Raji (cell line): ENCODE measurements around the gene DAZAP2.

Experiments
- POLR2A ChIP-seq: IDR thresholded peaks from 2 replicates; pipeline ENCODE4 v1.6.1; 2011; ENCODE audit warnings: low read depth, low read length, control low read depth; ENCODE audit not compliant: insufficient read depth

Gene DAZAP2

GRCh38 chr12:51229116-51229809, 9.4 kb upstream of the DAZAP2 start:
- no peak for TF ChIP-seq POLR2A

GRCh38 chr12:51232642-51233041, 6.0 kb upstream of the DAZAP2 start:
- TF ChIP-seq POLR2A = no peak

- no peak for TF ChIP-seq POLR2A
These were observed 4.1 kb upstream of the DAZAP2 start for GRCh38 chr12:51234530-51234929.

GRCh38 chr12:51238037-51238509, 553 bp upstream of the DAZAP2 start:
- no peak for TF ChIP-seq POLR2A

- no peak for TF ChIP-seq POLR2A
These were observed 2.3 kb downstream of the DAZAP2 start for GRCh38 chr12:51240971-51241370.

- no peak for TF ChIP-seq POLR2A
These were observed 3.5 kb downstream of the DAZAP2 start for GRCh38 chr12:51242120-51242519.

GRCh38 chr12:51242876-51243275, 4.2 kb downstream of the DAZAP2 start:
- TF ChIP-seq POLR2A = no peak

GRCh38 chr12:51244269-51244668, 5.6 kb downstream of the DAZAP2 start:
- no peak for TF ChIP-seq POLR2A

- TF ChIP-seq POLR2A = no peak
These were observed 7.0 kb downstream of the DAZAP2 start for GRCh38 chr12:51245476-51246253.

GRCh38 chr12:51246254-51246853, 7.7 kb downstream of the DAZAP2 start:
- TF ChIP-seq POLR2A = no peak

GRCh38 chr12:51247523-51248206, 9.0 kb downstream of the DAZAP2 start:
- no peak for TF ChIP-seq POLR2A

- no peak for TF ChIP-seq POLR2A
These were observed 14.7 kb downstream of the DAZAP2 start for GRCh38 chr12:51253276-51253675.

GRCh38 chr12:51254536-51254935, 15.9 kb downstream of the DAZAP2 start:
- no peak for TF ChIP-seq POLR2A

GRCh38 chr12:51262758-51263177, 24.1 kb downstream of the DAZAP2 start:
- TF ChIP-seq POLR2A = no peak

GRCh38 chr12:51263341-51263740, 24.7 kb downstream of the DAZAP2 start:
- TF ChIP-seq POLR2A = no peak
